HCT116 (cell line): ENCODE measurements around the gene TNRC6A. TPM values are rescaled to one million over a fixed set of nuclear protein-coding genes. Genes with fewer than 3 reads are reported as not detected.

Experiments
- ATAC-seq: fragments of 200-7000 bp; cut with Tn5 transposase; 2 replicates; pipeline ENCODE4 v1.9.1; 2020; ENCODE audit warnings: mild to moderate bottlenecking, moderate library complexity
- BruUV-seq: library from RNA; stranded (reverse); fragments of 400-500 nt; replicated peaks from 2 replicates; lab custom pipeline; 2021; lab: Mats Ljungman, UMichigan
- CTCF ChIA-PET: fragments of 300-600 bp; sonication (Branson Sonifier 250); formaldehyde crosslinking; loops from one replicate; lab custom pipeline; 2021; ENCODE audit warnings: antibody characterized with exemption; lab: Charles Lee
- POLR2A ChIA-PET: fragments of 300-600, 350-600 bp; sonication (Branson Sonifier 250); formaldehyde crosslinking; loops from one replicate; lab custom pipeline; 2021; ENCODE audit warnings: antibody characterized with exemption; lab: Charles Lee
- RAD21 ChIA-PET, 2 experiments: fragments of 300-600 bp; sonication (Branson Sonifier 250); formaldehyde crosslinking; loops; one replicate each; lab custom pipeline; 2023; ENCODE audit warnings: low total read pairs in 2 of 2; ENCODE audit not compliant: uncharacterized antibody in 2 of 2, unreplicated experiment in 2 of 2, low non-redundant PET in 1 of 2; lab: Charles Lee
- DNase-seq: peaks from one replicate; pipeline ENCODE4 v3.0.0-alpha.2; 2010; ENCODE audit warnings: low read depth, low spot score
- H2AFZ ChIP-seq: fragments of 200-600 bp; shearing (Covaris generic), sonication (generic); 2 replicates; pipeline ENCODE4 v1.6.1; 2017; ENCODE audit warnings: low read depth, mixed run types, mixed read lengths, antibody characterized with exemption, low read length; ENCODE audit not compliant: poor library complexity, severe bottlenecking
- H3K27ac ChIP-seq: 2 replicates; pipeline ENCODE4 v1.5.1; 2012; ENCODE audit warnings: low read depth, low read length
- H3K27me3 ChIP-seq: fragments of 200-600 bp; sonication (generic); 2 replicates; pipeline ENCODE4 v1.6.1; 2016; ENCODE audit warnings: mixed run types, low read length, mixed read lengths; ENCODE audit not compliant: insufficient read depth
- H3K36me3 ChIP-seq, 2 experiments: fragments of 200-500 bp in 1 of 2; fragments of 200-600 bp in 1 of 2; sonication (Bioruptor generic) in 1 of 2; sonication (generic) in 1 of 2; 2 replicates each; pipeline versions ENCODE4 v1.5.1 to v1.6.1; 2014 to 2016; ENCODE audit warnings: low read length in 2 of 2, inconsistent platforms in 1 of 2, mixed read lengths in 1 of 2, mixed run types in 1 of 2; ENCODE audit not compliant: insufficient read depth in 2 of 2, control insufficient read depth in 1 of 2
- H3K4me1 ChIP-seq, 2 experiments: fragments of 200-600 bp in 1 of 2; sonication (generic) in 1 of 2; 2 replicates each; pipeline versions ENCODE4 v1.5.1 to v1.6.1; 2012 to 2017; ENCODE audit warnings: low read length in 2 of 2, inconsistent platforms in 1 of 2, mild to moderate bottlenecking in 1 of 2, mixed read lengths in 1 of 2, mixed run types in 1 of 2, moderate library complexity in 1 of 2; ENCODE audit not compliant: insufficient read depth in 2 of 2, control insufficient read depth in 1 of 2
- H3K4me2 ChIP-seq: fragments of 200-600 bp; sonication (generic); 2 replicates; pipeline ENCODE4 v1.6.1; 2017; ENCODE audit warnings: mixed run types, low read length, mixed read lengths
- H3K4me3 ChIP-seq, 2 experiments: fragments of 200-600 bp in 1 of 2; sonication (generic) in 1 of 2; replicated peaks in 1 of 2; 2 replicates each; pipeline ENCODE4 v1.5.1; 2011 to 2016; ENCODE audit warnings: low read length in 2 of 2, control low read depth in 1 of 2, low read depth in 1 of 2, mild to moderate bottlenecking in 1 of 2, mixed read lengths in 1 of 2, mixed run types in 1 of 2
- H3K79me2 ChIP-seq: fragments of 200-600 bp; sonication (generic); 2 replicates; pipeline ENCODE4 v1.6.1; 2017; ENCODE audit warnings: mild to moderate bottlenecking, mixed run types, low read length, moderate library complexity, mixed read lengths; ENCODE audit not compliant: insufficient read depth
- H3K9ac ChIP-seq: fragments of 200-600 bp; sonication (generic); 2 replicates; pipeline ENCODE4 v1.6.1; 2016; ENCODE audit warnings: low read length, mixed read lengths
- H3K9me2 ChIP-seq: fragments of 200-600 bp; sonication (generic), shearing (Covaris generic); 2 replicates; pipeline ENCODE4 v1.6.1; 2017; ENCODE audit warnings: mixed run types, mild to moderate bottlenecking, moderate library complexity; ENCODE audit not compliant: insufficient read depth
- H3K9me3 ChIP-seq, 2 experiments: fragments of 200-500 bp in 1 of 2; fragments of 200-600 bp in 1 of 2; sonication (Bioruptor generic) in 1 of 2; sonication (generic) in 1 of 2; 2 replicates each; pipeline ENCODE4 v1.6.1; 2014 to 2017; ENCODE audit warnings: low read length in 2 of 2, mixed read lengths in 2 of 2, inconsistent platforms in 1 of 2, low read depth in 1 of 2, mild to moderate bottlenecking in 1 of 2, mixed run types in 1 of 2, moderate library complexity in 1 of 2; ENCODE audit not compliant: control insufficient read depth in 1 of 2, insufficient read depth in 1 of 2
- H4K20me1 ChIP-seq: fragments of 200-600 bp; sonication (generic), shearing (Covaris generic); 2 replicates; pipeline ENCODE4 v1.6.1; 2017; ENCODE audit warnings: mixed run types, mild to moderate bottlenecking, moderate library complexity; ENCODE audit not compliant: insufficient read depth
- CEBPB ChIP-seq: IDR thresholded peaks from 2 replicates; pipeline ENCODE4 v1.6.1; 2012; ENCODE audit warnings: low read depth
- EGR1 ChIP-seq: IDR thresholded peaks from 2 replicates; pipeline ENCODE4 v1.6.1; 2012; ENCODE audit warnings: low read depth
- ELF1 ChIP-seq: IDR thresholded peaks from 2 replicates; pipeline ENCODE4 v1.6.1; 2012; ENCODE audit warnings: low read depth, borderline replicate concordance
- EZH2 ChIP-seq: fragments of 200-600 bp; sonication (generic); IDR thresholded peaks from 2 replicates; pipeline ENCODE4 v1.6.1; 2017; ENCODE audit warnings: antibody characterized with exemption, mixed run types
- EZH2phosphoT487 ChIP-seq: fragments of 200-600 bp; IDR thresholded peaks from 2 replicates; pipeline ENCODE4 v1.6.1; 2018; ENCODE audit warnings: antibody characterized with exemption, borderline replicate concordance
- FOSL1 ChIP-seq: IDR thresholded peaks from 2 replicates; pipeline ENCODE4 v1.6.1; 2012; ENCODE audit warnings: low read depth
- POLR2A ChIP-seq: IDR thresholded peaks from 2 replicates; pipeline ENCODE4 v1.7.0; 2011; ENCODE audit warnings: borderline replicate concordance; ENCODE audit not compliant: insufficient read depth, insufficient read length; ENCODE audit errors: extremely low read depth
- POLR2AphosphoS5 ChIP-seq: IDR thresholded peaks from 2 replicates; pipeline ENCODE4 v1.6.1; 2011; ENCODE audit warnings: mild to moderate bottlenecking, low read depth, low read length, moderate library complexity
- RAD21 ChIP-seq: IDR thresholded peaks from 2 replicates; pipeline ENCODE4 v1.6.1; 2012; ENCODE audit warnings: low read depth, mild to moderate bottlenecking
- SIN3A ChIP-seq: IDR thresholded peaks from 2 replicates; pipeline ENCODE4 v1.6.1; 2012; ENCODE audit warnings: low read depth
- SP1 ChIP-seq: IDR thresholded peaks from 2 replicates; pipeline ENCODE4 v1.6.1; 2012; ENCODE audit warnings: low read depth
- YY1 ChIP-seq: IDR thresholded peaks from 2 replicates; pipeline ENCODE4 v1.6.1; 2011; ENCODE audit warnings: low read length, low read depth, moderate library complexity, mild to moderate bottlenecking; ENCODE audit not compliant: insufficient replicate concordance; ENCODE audit errors: extremely low read depth
- intact Hi-C: fragments of 100-400 bp; cut with micrococcal nuclease; formaldehyde crosslinking; loops from 2 replicates; pipeline ENCODE4 v1.10.0; 2022
- total RNA-seq: library from RNA; stranded (reverse); gene quantifications from one replicate; pipeline ENCODE4 v1.2.1, GENCODE V29; 2021; ENCODE audit not compliant: unreplicated experiment
- TF ChIP-seq, protein P1 (sequence below): IDR thresholded peaks from 2 replicates; pipeline ENCODE4 v1.6.1; 2012
- TF ChIP-seq, protein P2 (sequence below): IDR thresholded peaks from 2 replicates; pipeline ENCODE4 v1.6.1; 2012; ENCODE audit warnings: low read depth
- TF ChIP-seq, protein P3 (sequence below): IDR thresholded peaks from 2 replicates; pipeline ENCODE4 v1.6.1; 2011; ENCODE audit warnings: mild to moderate bottlenecking, low read length, moderate library complexity; ENCODE audit not compliant: insufficient replicate concordance; ENCODE audit errors: extremely low read depth

The TNRC6A gene
- total RNA-seq, 1 experiment from 2014 or later: 37.0 TPM

DNA sequence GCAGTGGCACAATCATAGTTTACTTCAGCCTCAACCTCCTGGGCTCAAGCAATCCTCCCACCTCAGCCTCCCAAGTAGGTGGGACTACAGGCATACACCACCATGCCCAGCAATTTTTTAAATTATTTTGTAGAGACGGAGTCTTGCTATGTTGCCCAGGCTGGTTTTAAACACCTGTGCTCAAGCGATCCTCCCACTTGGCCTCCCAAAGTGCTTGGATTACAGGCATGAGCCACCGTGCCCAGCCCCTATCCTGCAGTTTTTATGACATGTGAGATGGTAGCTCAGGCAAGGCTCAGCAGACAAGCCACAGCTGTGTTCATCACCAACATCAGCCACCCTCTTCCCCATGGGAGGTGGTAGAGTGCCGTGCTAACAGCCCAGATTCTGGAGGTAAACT, 46.2 kb upstream of the TNRC6A start:
- ChIA-PET POLR2A (no interaction called here), RAD21 (no interaction called here), CTCF (interaction anchor here (1.4 kb wide), 1 partner anchor 14 kb away, joined by 3 read pairs; no protein-coding TSS in a partner anchor)
- TF ChIP-seq YY1 (no peak), EZH2 (no peak), SP1 (no peak), POLR2A (no peak), FOSL1 (no peak), RAD21 (no peak), ELF1 (no peak)
- TF ChIP-seq, protein P1, sequence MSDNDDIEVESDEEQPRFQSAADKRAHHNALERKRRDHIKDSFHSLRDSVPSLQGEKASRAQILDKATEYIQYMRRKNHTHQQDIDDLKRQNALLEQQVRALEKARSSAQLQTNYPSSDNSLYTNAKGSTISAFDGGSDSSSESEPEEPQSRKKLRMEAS: no peak
- H3K27ac ChIP-seq: no peak overlapping the region
- H3K4me3 ChIP-seq: no peak overlapping the region
- H4K20me1 ChIP-seq: no peaks in the 10 kb centered on the region
- H3K36me3 ChIP-seq: no peaks in the 10 kb centered on the region
- no TSS peak for BruUV-seq
- DNase-seq (no peak), ATAC-seq (no peak)
- H3K9ac ChIP-seq: no peak overlapping the region
- intact Hi-C loops: no loop called here
- H3K4me1 ChIP-seq: no peaks in the 10 kb centered on the region; a peak in 1 of 4 replicates
- H3K27me3 ChIP-seq: no peaks in the 10 kb centered on the region
- H3K9me3 ChIP-seq: no peaks in the 10 kb centered on the region
- H3K4me2 ChIP-seq: no peak overlapping the region
- H3K79me2 ChIP-seq: no peaks in the 10 kb centered on the region
- no peaks in the 10 kb centered on the region for H3K9me2 ChIP-seq
- H2AFZ ChIP-seq: no peak overlapping the region

DNA sequence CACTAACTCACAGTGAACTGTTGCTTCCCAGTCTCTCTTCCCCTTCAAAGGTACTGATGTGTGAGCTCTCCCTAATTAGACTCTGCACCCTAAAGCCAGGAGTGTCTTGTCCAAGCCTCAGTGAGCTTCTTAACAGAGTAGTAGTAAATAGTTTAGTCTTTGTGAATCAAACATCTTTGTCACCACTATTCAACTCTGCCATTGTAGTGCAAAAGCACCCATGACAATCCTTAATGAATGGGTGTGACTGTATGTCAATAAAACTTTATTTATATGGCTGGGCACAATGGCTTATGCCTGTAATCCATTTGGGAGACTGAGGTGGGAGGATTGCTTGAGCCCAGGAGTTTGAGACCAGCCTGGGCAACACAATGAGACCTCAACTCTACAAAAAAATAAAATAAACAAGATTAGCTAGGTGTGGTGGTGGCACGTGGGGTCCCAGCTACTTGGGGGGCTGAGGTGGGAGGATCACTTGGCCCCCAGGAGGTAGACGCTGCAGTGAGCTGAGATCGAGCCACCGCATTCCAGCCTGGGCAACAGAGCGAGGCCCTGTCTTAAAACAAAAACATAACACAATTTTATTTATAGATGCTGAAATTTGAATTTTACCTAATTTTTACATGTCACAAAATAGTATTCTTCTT, 45.5 kb upstream of the TNRC6A start:
- no peak for ATAC-seq
- DNase-seq: no peak
- Histone ChIP-seq H4K20me1 (no peaks in the 10 kb centered on the region), H3K4me1 (no peaks in the 10 kb centered on the region; a peak in 1 of 4 replicates), H3K9me3 (no peaks in the 10 kb centered on the region), H3K27me3 (no peaks in the 10 kb centered on the region), H3K4me2 (no peak overlapping the region), H3K79me2 (no peaks in the 10 kb centered on the region), H3K9me2 (no peaks in the 10 kb centered on the region), H2AFZ (no peak overlapping the region), H3K27ac (no peak overlapping the region), H3K4me3 (no peak overlapping the region), H3K36me3 (no peaks in the 10 kb centered on the region), H3K9ac (no peak overlapping the region)
- ChIA-PET RAD21 (no interaction called here), POLR2A (no interaction called here), CTCF (interaction anchor here (1.4 kb wide), 1 partner anchor 15 kb away, joined by 3 read pairs; no protein-coding TSS in a partner anchor)
- intact Hi-C loops: no loop called here
- no TSS peak for BruUV-seq
- no peak for TF ChIP-seq CEBPB
- TF ChIP-seq EZH2phosphoT487: no peak
- no peak for TF ChIP-seq SP1
- TF ChIP-seq POLR2A: no peak
- no peak for TF ChIP-seq RAD21
- TF ChIP-seq SIN3A: no peak
- TF ChIP-seq, protein P2, sequence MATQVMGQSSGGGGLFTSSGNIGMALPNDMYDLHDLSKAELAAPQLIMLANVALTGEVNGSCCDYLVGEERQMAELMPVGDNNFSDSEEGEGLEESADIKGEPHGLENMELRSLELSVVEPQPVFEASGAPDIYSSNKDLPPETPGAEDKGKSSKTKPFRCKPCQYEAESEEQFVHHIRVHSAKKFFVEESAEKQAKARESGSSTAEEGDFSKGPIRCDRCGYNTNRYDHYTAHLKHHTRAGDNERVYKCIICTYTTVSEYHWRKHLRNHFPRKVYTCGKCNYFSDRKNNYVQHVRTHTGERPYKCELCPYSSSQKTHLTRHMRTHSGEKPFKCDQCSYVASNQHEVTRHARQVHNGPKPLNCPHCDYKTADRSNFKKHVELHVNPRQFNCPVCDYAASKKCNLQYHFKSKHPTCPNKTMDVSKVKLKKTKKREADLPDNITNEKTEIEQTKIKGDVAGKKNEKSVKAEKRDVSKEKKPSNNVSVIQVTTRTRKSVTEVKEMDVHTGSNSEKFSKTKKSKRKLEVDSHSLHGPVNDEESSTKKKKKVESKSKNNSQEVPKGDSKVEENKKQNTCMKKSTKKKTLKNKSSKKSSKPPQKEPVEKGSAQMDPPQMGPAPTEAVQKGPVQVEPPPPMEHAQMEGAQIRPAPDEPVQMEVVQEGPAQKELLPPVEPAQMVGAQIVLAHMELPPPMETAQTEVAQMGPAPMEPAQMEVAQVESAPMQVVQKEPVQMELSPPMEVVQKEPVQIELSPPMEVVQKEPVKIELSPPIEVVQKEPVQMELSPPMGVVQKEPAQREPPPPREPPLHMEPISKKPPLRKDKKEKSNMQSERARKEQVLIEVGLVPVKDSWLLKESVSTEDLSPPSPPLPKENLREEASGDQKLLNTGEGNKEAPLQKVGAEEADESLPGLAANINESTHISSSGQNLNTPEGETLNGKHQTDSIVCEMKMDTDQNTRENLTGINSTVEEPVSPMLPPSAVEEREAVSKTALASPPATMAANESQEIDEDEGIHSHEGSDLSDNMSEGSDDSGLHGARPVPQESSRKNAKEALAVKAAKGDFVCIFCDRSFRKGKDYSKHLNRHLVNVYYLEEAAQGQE: no peak
- TF ChIP-seq POLR2AphosphoS5: no peak
- TF ChIP-seq EGR1: no peak
- TF ChIP-seq, protein P3, sequence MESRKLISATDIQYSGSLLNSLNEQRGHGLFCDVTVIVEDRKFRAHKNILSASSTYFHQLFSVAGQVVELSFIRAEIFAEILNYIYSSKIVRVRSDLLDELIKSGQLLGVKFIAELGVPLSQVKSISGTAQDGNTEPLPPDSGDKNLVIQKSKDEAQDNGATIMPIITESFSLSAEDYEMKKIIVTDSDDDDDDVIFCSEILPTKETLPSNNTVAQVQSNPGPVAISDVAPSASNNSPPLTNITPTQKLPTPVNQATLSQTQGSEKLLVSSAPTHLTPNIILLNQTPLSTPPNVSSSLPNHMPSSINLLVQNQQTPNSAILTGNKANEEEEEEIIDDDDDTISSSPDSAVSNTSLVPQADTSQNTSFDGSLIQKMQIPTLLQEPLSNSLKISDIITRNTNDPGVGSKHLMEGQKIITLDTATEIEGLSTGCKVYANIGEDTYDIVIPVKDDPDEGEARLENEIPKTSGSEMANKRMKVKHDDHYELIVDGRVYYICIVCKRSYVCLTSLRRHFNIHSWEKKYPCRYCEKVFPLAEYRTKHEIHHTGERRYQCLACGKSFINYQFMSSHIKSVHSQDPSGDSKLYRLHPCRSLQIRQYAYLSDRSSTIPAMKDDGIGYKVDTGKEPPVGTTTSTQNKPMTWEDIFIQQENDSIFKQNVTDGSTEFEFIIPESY: no peak
